Measurements from ENCODE around the gene CHN2.

GRCh38 chr7:29272057-29272456, 77.5 kb downstream of the CHN2 start:
- TF ChIP-seq ZNF384 (IDR thresholded peaks at IDR 0.05) (no peak), SUZ12 (IDR thresholded peaks at IDR 0.05) (no peak), TARDBP (IDR thresholded peaks at IDR 0.05) (no peak)
